H1 (cell line): ENCODE measurements around the gene TGFB2. TPM values are rescaled to one million over a fixed set of nuclear protein-coding genes. Genes with fewer than 3 reads are reported as not detected.

Experiments
- CTCF ChIA-PET: fragments of 300-600 bp; sonication (Branson Sonifier 250); formaldehyde crosslinking; loops from one replicate; lab custom pipeline; 2021; ENCODE audit not compliant: partially characterized antibody; lab: Charles Lee
- POLR2A ChIA-PET: fragments of 300-600 bp; sonication (Branson Sonifier 250); formaldehyde crosslinking; loops from one replicate; lab custom pipeline; 2021; ENCODE audit warnings: inconsistent platforms; ENCODE audit not compliant: partially characterized antibody; lab: Charles Lee
- DNase-seq, 2 experiments: peaks; one replicate each; pipeline versions ENCODE4 v3.0.0 to v3.0.0-alpha.2; 2010 to 2022; ENCODE audit warnings: low spot score in 2 of 2, low read depth in 1 of 2, mixed read lengths in 1 of 2
- FAIRE-seq: peaks from 2 replicates; lab custom pipeline; 2011; peaks lifted over from hg19 to GRCh38; lab: Jason Lieb, UNC
- H2AFZ ChIP-seq: 2 replicates; pipeline ENCODE4 v1.8.1; 2012; ENCODE audit warnings: low read length, inconsistent platforms
- H2AK5ac ChIP-seq: 2 replicates; pipeline ENCODE4 v1.6.1; 2013; ENCODE audit warnings: low read depth, low read length
- H2BK120ac ChIP-seq: replicated peaks from 2 replicates; pipeline ENCODE3; 2013; ENCODE audit warnings: low read depth, low read length, inconsistent platforms
- H2BK12ac ChIP-seq: 2 replicates; pipeline ENCODE4 v1.6.1; 2013; ENCODE audit warnings: low read depth, low read length
- H2BK15ac ChIP-seq: 2 replicates; pipeline ENCODE4 v1.6.1; 2013; ENCODE audit warnings: low read length
- H2BK20ac ChIP-seq: 2 replicates; pipeline ENCODE4 v1.6.1; 2013; ENCODE audit warnings: low read length
- H2BK5ac ChIP-seq: 2 replicates; pipeline ENCODE4 v1.6.1; 2013; ENCODE audit warnings: low read depth, low read length
- H3K14ac ChIP-seq: 2 replicates; pipeline ENCODE4 v1.6.1; 2013; ENCODE audit warnings: inconsistent platforms; ENCODE audit not compliant: insufficient read length
- H3K18ac ChIP-seq: 2 replicates; pipeline ENCODE4 v1.6.1; 2013; ENCODE audit warnings: low read length; ENCODE audit errors: extremely low read depth
- H3K23ac ChIP-seq: 2 replicates; pipeline ENCODE4 v1.6.1; 2013; ENCODE audit warnings: inconsistent platforms; ENCODE audit not compliant: insufficient read length
- H3K23me2 ChIP-seq: 2 replicates; pipeline ENCODE4 v1.6.1; 2013; ENCODE audit warnings: low read depth, low read length
- H3K27ac ChIP-seq: 2 replicates; pipeline ENCODE4 v1.6.1; 2011; ENCODE audit warnings: low read depth, low read length, inconsistent platforms
- H3K27me3 ChIP-seq, 4 experiments: replicated peaks in 1 of 4; 1 replicate in 1 of 4; 2 replicates in 3 of 4; pipeline versions ENCODE4 v1.6.1 to v1.8.1; 2011 to 2013; ENCODE audit warnings: low read length in 3 of 4, mild to moderate bottlenecking in 3 of 4, inconsistent platforms in 2 of 4, mixed read lengths in 2 of 4, moderate library complexity in 1 of 4; ENCODE audit not compliant: control insufficient read depth in 3 of 4, insufficient read depth in 3 of 4; ENCODE audit errors: extremely low read depth in 1 of 4
- H3K36me3 ChIP-seq, 4 experiments: 2 replicates each; pipeline versions ENCODE4 v1.6.1 to v1.8.1; 2011 to 2013; ENCODE audit warnings: mild to moderate bottlenecking in 4 of 4, low read length in 3 of 4, moderate library complexity in 2 of 4, control low read depth in 1 of 4, inconsistent platforms in 1 of 4; ENCODE audit not compliant: insufficient read depth in 4 of 4, control insufficient read depth in 2 of 4
- H3K4ac ChIP-seq: replicated peaks from 2 replicates; pipeline ENCODE3; 2013; ENCODE audit warnings: low read length, low read depth, mixed read lengths, inconsistent platforms; ENCODE audit not compliant: insufficient read length
- H3K4me1 ChIP-seq, 4 experiments: replicated peaks in 1 of 4; 1 replicate in 1 of 4; 2 replicates in 3 of 4; pipeline versions ENCODE4 v1.6.1 to v1.8.1; 2011 to 2013; ENCODE audit warnings: low read length in 3 of 4, inconsistent platforms in 2 of 4, mixed read lengths in 1 of 4; ENCODE audit not compliant: insufficient read depth in 4 of 4, control insufficient read depth in 3 of 4
- H3K4me2 ChIP-seq, 2 experiments: 2 replicates each; pipeline versions ENCODE4 v1.6.1 to v1.8.1; 2011 to 2013; ENCODE audit warnings: low read depth in 2 of 2, low read length in 2 of 2, control low read depth in 1 of 2, inconsistent platforms in 1 of 2, mild to moderate bottlenecking in 1 of 2; ENCODE audit not compliant: insufficient read depth in 1 of 2
- H3K4me3 ChIP-seq, 4 experiments: fragments of 200-600, 300-600 bp in 1 of 4; sonication (generic), shearing (Covaris generic), sonication (Bioruptor Twin) in 1 of 4; 2 replicates each; pipeline versions ENCODE4 v1.5.1 to v1.8.1; 2011 to 2016; ENCODE audit warnings: low read length in 4 of 4, low read depth in 3 of 4, control low read depth in 2 of 4, inconsistent platforms in 2 of 4, mild to moderate bottlenecking in 2 of 4, mixed read lengths in 1 of 4, moderate library complexity in 1 of 4; ENCODE audit not compliant: insufficient read depth in 2 of 4; ENCODE audit errors: extremely low read depth in 1 of 4
- H3K56ac ChIP-seq: replicated peaks from 2 replicates; pipeline ENCODE3; 2013; ENCODE audit warnings: low read depth, mild to moderate bottlenecking, mixed read lengths, low read length, inconsistent platforms; ENCODE audit not compliant: insufficient read length
- H3K79me1 ChIP-seq: 2 replicates; pipeline ENCODE4 v1.6.1; 2013; ENCODE audit warnings: low read depth, low read length, control low read depth
- H3K79me2 ChIP-seq, 2 experiments: 2 replicates each; pipeline versions ENCODE4 v1.6.1 to v1.8.1; 2012 to 2013; ENCODE audit warnings: low read length in 2 of 2, mild to moderate bottlenecking in 2 of 2, inconsistent platforms in 1 of 2; ENCODE audit not compliant: insufficient read depth in 2 of 2, control insufficient read depth in 1 of 2
- H3K9ac ChIP-seq, 4 experiments: replicated peaks in 1 of 4; 1 replicate in 1 of 4; 2 replicates in 3 of 4; pipeline versions ENCODE4 v1.6.1 to v1.8.1; 2011 to 2013; ENCODE audit warnings: low read depth in 3 of 4, low read length in 3 of 4, control low read depth in 2 of 4, mild to moderate bottlenecking in 2 of 4, moderate library complexity in 2 of 4, inconsistent platforms in 1 of 4; ENCODE audit errors: extremely low read depth in 1 of 4
- H3K9me3 ChIP-seq, 2 experiments: 2 replicates each; pipeline versions ENCODE4 v1.6.1 to v1.8.1; 2012 to 2013; ENCODE audit warnings: mild to moderate bottlenecking in 2 of 2, moderate library complexity in 2 of 2, control low read depth in 1 of 2, inconsistent platforms in 1 of 2, low read depth in 1 of 2, low read length in 1 of 2, mixed read lengths in 1 of 2; ENCODE audit not compliant: insufficient read depth in 2 of 2
- H4K20me1 ChIP-seq, 2 experiments: replicated peaks in 1 of 2; 2 replicates each; pipeline versions ENCODE3 to v1.8.1; 2011 to 2013; ENCODE audit warnings: inconsistent platforms in 2 of 2, low read length in 2 of 2, mild to moderate bottlenecking in 1 of 2; ENCODE audit not compliant: insufficient read depth in 2 of 2, control insufficient read depth in 1 of 2
- H4K5ac ChIP-seq: 2 replicates; pipeline ENCODE4 v1.6.1; 2013; ENCODE audit warnings: low read length, low read depth, mixed read lengths, inconsistent platforms; ENCODE audit not compliant: insufficient read length
- H4K8ac ChIP-seq: 2 replicates; pipeline ENCODE4 v1.8.0; 2013; ENCODE audit warnings: mild to moderate bottlenecking, moderate library complexity, low read length, inconsistent platforms; ENCODE audit not compliant: insufficient read depth; ENCODE audit errors: extremely low read depth
- H4K91ac ChIP-seq: replicated peaks from 2 replicates; pipeline ENCODE3; 2013; ENCODE audit warnings: low read length, mixed read lengths, inconsistent platforms; ENCODE audit not compliant: insufficient read length
- RNF2 ChIP-seq: fragments of 200-900, 300-1000 bp; sonication (generic); IDR thresholded peaks from 2 replicates; pipeline ENCODE4 v1.7.1; 2016; ENCODE audit warnings: borderline replicate concordance, low read depth, mild to moderate bottlenecking, antibody characterized with exemption, low read length; ENCODE audit not compliant: poor library complexity, severe bottlenecking; ENCODE audit errors: missing control alignments
- TEAD4 ChIP-seq: IDR thresholded peaks from 2 replicates; pipeline ENCODE4 v1.6.1; 2012; ENCODE audit warnings: low read depth, low read length, inconsistent platforms, mixed read lengths
- WGBS, 2 experiments: shearing (Covaris generic) in 1 of 2; methylation state at CpG; one replicate each; pipeline versions ENCODE4 v1.1.6 to v1.1.7; 2013 to 2015; ENCODE audit warnings: low lambda C conversion rate in 2 of 2, mixed read lengths in 2 of 2, inconsistent platforms in 1 of 2, low coverage in 1 of 2, missing lambda C conversion rate in 1 of 2; ENCODE audit not compliant: insufficient replicate concordance in 2 of 2, insufficient coverage in 1 of 2, insufficient read length in 1 of 2; ENCODE audit errors: extremely low coverage in 1 of 2, missing lambda C conversion rate in 1 of 2; 5-methylcytosine and 5-hydroxymethylcytosine counted together
- polyA plus RNA-seq, 7 experiments: library from polyadenylated mRNA; depleted of rRNA in 3 of 7; stranded (reverse) in 5 of 7; unstranded in 2 of 7; fragments of >200 nt in 5 of 7; fragments of 200-250 nt in 2 of 7; gene quantifications; 1 replicate in 5 of 7; 2 replicates in 1 of 7; 4 replicates in 1 of 7; pipeline versions ENCODE4 v1.2.1 to v1.2.3, GENCODE V29; 2011 to 2013; ENCODE audit warnings: missing spikeins in 2 of 7, mixed read lengths in 2 of 7
- total RNA-seq: library from RNA; stranded (reverse); fragmentation: NEBNext Ultra II Directional; extraction: Animal tissue kit (Norgen Biotek cat#: 25700); gene quantifications from 2 replicates; pipeline ENCODE4 v1.2.1, GENCODE V29; 2021

Gene TGFB2
- total and polyA plus RNA-seq, 2 of the 8 experiments (the other 6 are each of a cell fraction or from before 2014, with no cell fraction given), result 0.26 to 0.84 TPM

DNA sequence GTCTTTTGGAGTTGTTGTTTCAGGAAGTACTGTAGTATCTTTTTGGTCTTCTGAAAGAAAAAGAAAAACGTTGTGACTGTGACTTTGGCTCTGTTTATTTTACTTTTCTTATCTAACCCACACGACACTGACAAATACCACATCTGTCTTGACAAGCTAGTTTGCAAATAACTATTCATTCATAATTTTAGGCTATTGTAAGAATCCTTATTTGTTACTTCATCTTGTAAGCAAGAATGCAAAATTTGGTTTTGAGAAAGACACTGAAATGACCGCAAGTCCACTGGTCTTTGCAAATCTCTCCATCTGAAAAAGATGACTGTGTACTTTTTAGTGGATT lies 12.7 kb downstream of the TGFB2 start:
- no peak overlapping the region for H2BK120ac ChIP-seq

More for the DNA sequence above, 12.7 kb downstream of the TGFB2 start:
- Histone ChIP-seq H3K27ac (no peak overlapping the region), H3K36me3 (no peaks in the 10 kb centered on the region), H3K9me3 (no peaks in the 10 kb centered on the region), H2BK20ac (no peak overlapping the region), H4K5ac (no peak overlapping the region), H4K91ac (no peak overlapping the region), H3K79me1 (no peaks in the 10 kb centered on the region), H3K56ac (no peak overlapping the region), H4K8ac (no peak overlapping the region), H4K20me1 (no peaks in the 10 kb centered on the region), H3K27me3 (no peaks in the 10 kb centered on the region), H3K79me2 (no peaks in the 10 kb centered on the region), H2AFZ (no peak overlapping the region), H3K4ac (no peak overlapping the region), H3K23ac (no peak overlapping the region), H2BK5ac (no peak overlapping the region), H3K4me3 (no peak overlapping the region), H3K4me2 (no peak overlapping the region), H3K9ac (no peak overlapping the region), H3K14ac (no peak overlapping the region), H2AK5ac (no peak overlapping the region), H3K4me1 (peaks cover 0 to 2% (median 0%) of the 10 kb centered on the region in 4 experiments; a peak in 1 of 7 replicates), H2BK12ac (no peak overlapping the region), H3K18ac (no peak overlapping the region), H3K23me2 (no peaks in the 10 kb centered on the region), H2BK15ac (no peak overlapping the region)
- TF ChIP-seq TEAD4 (no peak), RNF2 (no peak)
- 92% methylated on average over 3 of the region's 3 CpGs; no CpG with 5 or more reads in 1 of the 2 experiments for WGBS, 2 experiments
- POLR2A ChIA-PET, result no interaction called here
- no peak for DNase-seq
- CTCF ChIA-PET, result interaction anchor here (0.8 to 1.6 kb wide), 2 partner anchors 28 to 164 kb away, joined by 5 read pairs; no protein-coding TSS in a partner anchor
- FAIRE-seq, result no peak
